Activated CD8-positive, alpha-beta memory T cell treated with anti-CD3 and anti-CD28 coated beads for 36 hours (primary cell): Measurements from ENCODE around the gene DERL2. TPM values are rescaled to one million over a fixed set of nuclear protein-coding genes. Genes with fewer than 3 reads are reported as not detected.

ENCODE experiments used
- CTCF ChIA-PET: fragments of 350-600 bp; sonication (Branson Sonifier 250); formaldehyde crosslinking; loops from one replicate; lab custom pipeline; 2021; ENCODE audit warnings: antibody characterized with exemption; lab: Charles Lee
- POLR2A ChIA-PET: fragments of 350-600 bp; sonication (Branson Sonifier 250); formaldehyde crosslinking; loops from one replicate; lab custom pipeline; 2021; ENCODE audit warnings: antibody characterized with exemption; lab: Charles Lee
- total RNA-seq, 2 experiments: library from RNA; stranded (reverse); gene quantifications; one replicate each; pipeline ENCODE4 v1.2.3, GENCODE V29; 2021

Gene DERL2
- total RNA-seq, 2 experiments from 2014 or later = 87.5 to 89.4 TPM

- ChIA-PET POLR2A (no interaction called here), CTCF (no interaction called here)
Observed at GRCh38 chr17:5508810-5509209, 22.8 kb upstream of the DERL2 start.

GRCh38 chr17:5506307-5506706, 20.3 kb upstream of the DERL2 start:
- ChIA-PET POLR2A (no interaction called here), CTCF (no interaction called here)

GRCh38 chr17:5502552-5502951, 16.6 kb upstream of the DERL2 start:
- ChIA-PET POLR2A (no interaction called here), CTCF (no interaction called here)

- CTCF ChIA-PET = no interaction called here
- POLR2A ChIA-PET = interaction anchor here (1.4 kb wide), 1 partner anchor 16 kb away, joined by 9 read pairs; the partner anchor contains the start of genes DERL2 and MIS12
Observed at GRCh38 chr17:5501685-5502084, 15.7 kb upstream of the DERL2 start.

- CTCF ChIA-PET = interaction anchor here (1.4 to 1.5 kb wide), 2 partner anchors 10 to 83 kb away, joined by 3 to 5 read pairs; partner anchors contain the start of gene NLRP1
- POLR2A ChIA-PET = interaction anchor here (0.6 to 1.4 kb wide), 3 partner anchors 14 to 1907 kb away, joined by 3 to 9 read pairs (median 7); partner anchors contain the start of genes DERL2 and MIS12
Observed at GRCh38 chr17:5500589-5501391, 14.8 kb upstream of the DERL2 start.

GRCh38 chr17:5500247-5500588, 14.2 kb upstream of the DERL2 start:
- ChIA-PET CTCF (interaction anchor here (1.4 to 1.5 kb wide), 2 partner anchors 11 to 84 kb away, joined by 3 to 5 read pairs; partner anchors contain the start of gene NLRP1), POLR2A (interaction anchor here (1.1 kb wide), 1 partner anchor 14 kb away, joined by 7 read pairs; the partner anchor contains the start of genes DERL2 and MIS12)

- ChIA-PET CTCF (interaction anchor here (1.4 to 1.5 kb wide), 2 partner anchors 11 to 85 kb away, joined by 3 to 5 read pairs; partner anchors contain the start of gene NLRP1), POLR2A (interaction anchor here (0.6 to 1.1 kb wide), 2 partner anchors 13 to 179 kb away, joined by 7 to 13 read pairs; partner anchors contain the start of genes DERL2 and MIS12)
Observed at GRCh38 chr17:5499476-5500231, 13.7 kb upstream of the DERL2 start.

GRCh38 chr17:5492970-5493369, 7.0 kb upstream of the DERL2 start:
- ChIA-PET CTCF (no interaction called here), POLR2A (no interaction called here)

- CTCF ChIA-PET = no interaction called here
- POLR2A ChIA-PET = no interaction called here
Observed at GRCh38 chr17:5488752-5489151, 2.8 kb upstream of the DERL2 start.

- POLR2A ChIA-PET = interaction anchor here (0.5 to 1.7 kb wide), 7 partner anchors 8 to 141 kb away, joined by 3 to 9 read pairs (median 3); partner anchors contain the start of genes C1QBP and DHX33
- CTCF ChIA-PET = interaction anchor here (1.1 to 1.3 kb wide), 2 partner anchors 9 to 67 kb away, joined by 3 to 4 read pairs; partner anchors contain the start of genes NUP88 and RPAIN
Observed at GRCh38 chr17:5486206-5487124, 487 bp upstream of the DERL2 start, which contains the start of gene MIS12. Gene MIS12 (plus strand): TSS chr17:5486566. CDS start chr17:5488863, 2,297 bp downstream.

GRCh38 chr17:5481451-5481850, 4.5 kb downstream of the DERL2 start:
- CTCF ChIA-PET = no interaction called here
- POLR2A ChIA-PET = no interaction called here

- ChIA-PET CTCF (no interaction called here), POLR2A (no interaction called here)
Observed at GRCh38 chr17:5480962-5481361, 5.0 kb downstream of the DERL2 start.

- CTCF ChIA-PET = no interaction called here
Observed at GRCh38 chr17:5478992-5479391, 7.0 kb downstream of the DERL2 start.

GRCh38 chr17:5473906-5474305, 12.1 kb downstream of the DERL2 start:
- POLR2A ChIA-PET = no interaction called here
- CTCF ChIA-PET = no interaction called here

More at GRCh38 chr17:5478992-5479391, 7.0 kb downstream of the DERL2 start:
- POLR2A ChIA-PET = interaction anchor here (0.5 kb wide), 1 partner anchor 18 kb away, joined by 4 read pairs; no protein-coding TSS in a partner anchor

- CTCF ChIA-PET = no interaction called here
Observed at GRCh38 chr17:5472511-5472910, 13.5 kb downstream of the DERL2 start.

GRCh38 chr17:5468075-5468473, 17.9 kb downstream of the DERL2 start:
- ChIA-PET CTCF (interaction anchor here (1.8 kb wide), 1 partner anchor 29 kb away, joined by 8 read pairs; the partner anchor contains the start of gene C1QBP), POLR2A (interaction anchor here (0.6 to 1.7 kb wide), 5 partner anchors 18 to 55 kb away, joined by 3 to 9 read pairs (median 4); partner anchors contain the start of genes C1QBP, DERL2, MIS12 and NUP88)

More at GRCh38 chr17:5472511-5472910, 13.5 kb downstream of the DERL2 start:
- POLR2A ChIA-PET = no interaction called here

GRCh38 chr17:5467416-5467815, 18.6 kb downstream of the DERL2 start:
- ChIA-PET CTCF (no interaction called here), POLR2A (interaction anchor here (0.6 to 1.7 kb wide), 2 partner anchors 36 to 54 kb away, joined by 3 to 4 read pairs; no protein-coding TSS in a partner anchor)

GRCh38 chr17:5466295-5466694, 19.7 kb downstream of the DERL2 start:
- POLR2A ChIA-PET = interaction anchor here (1.2 kb wide), 1 partner anchor 48 kb away, joined by 3 read pairs; no protein-coding TSS in a partner anchor
- CTCF ChIA-PET = interaction anchor here (1.2 kb wide), 1 partner anchor 27 kb away, joined by 7 read pairs; the partner anchor contains the start of gene C1QBP
